ENCODE measurements around the gene CREG1. TPM values are rescaled to one million over a fixed set of nuclear protein-coding genes. Genes with fewer than 3 reads are reported as not detected.
A peak's percentile ranks its signal among the peaks of the same experiment; 100 is the strongest.

CREG1 gene
- total and polyA plus RNA-seq, 10 donors: 40.8 to 364 (median 184) TPM

DNA sequence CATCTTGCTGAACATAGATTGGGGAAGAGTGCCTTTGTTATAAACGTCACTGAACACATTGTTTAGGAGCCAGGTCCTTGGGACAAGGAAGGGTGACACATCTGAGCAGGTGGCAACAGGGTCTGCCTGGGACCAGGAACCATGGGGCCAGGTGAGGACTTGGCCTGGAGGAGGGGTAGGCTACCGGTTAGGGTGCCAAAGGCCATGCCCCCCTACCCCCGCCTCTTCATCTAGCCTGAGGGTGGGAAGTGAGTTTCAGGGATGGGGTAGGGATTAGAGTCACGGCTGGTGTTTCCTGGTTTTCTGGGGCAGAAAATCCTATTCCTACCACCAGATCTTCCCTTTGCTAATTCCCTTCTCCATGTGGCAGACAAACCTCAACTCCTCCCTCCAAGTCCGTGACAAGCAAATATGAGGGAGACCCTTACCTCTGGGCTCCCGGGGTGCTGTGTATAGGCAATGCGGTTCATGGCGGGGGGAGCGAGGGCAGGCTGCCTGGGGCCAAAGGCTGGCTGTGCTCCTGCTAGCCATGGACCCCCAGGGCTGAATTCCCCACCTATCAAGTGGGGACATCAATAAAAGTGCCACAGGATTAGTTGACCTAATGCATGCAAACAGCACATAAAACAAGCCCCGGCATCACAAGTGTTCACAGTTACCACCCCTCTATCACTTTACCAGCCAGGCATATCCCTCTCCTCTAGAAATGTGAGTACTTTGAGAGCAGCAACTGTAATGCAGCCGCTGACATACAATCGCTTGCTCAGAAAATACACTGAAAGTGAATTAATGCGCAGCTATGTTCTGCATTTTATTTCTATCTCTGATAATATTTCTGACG is 49.7 kb downstream of the CREG1 start:
- peaks cover 5 to 76% (median 33%) of the 10 kb centered on the region in 6 donors for H3K4me1 ChIP-seq
- H3K27ac ChIP-seq: no peak overlapping the region
- peaks cover 0 to 33% (median 0%) of the 10 kb centered on the region in 7 donors for H3K27me3 ChIP-seq (replicated peaks in 1 of 7)
- intact Hi-C loops (cut with DNase I; ENCODE audit: low total_unique reads): no loop called here
- TF ChIP-seq POLR2AphosphoS5 (IDR thresholded peaks at IDR 0.05) (no peak), POLR2A (IDR thresholded peaks at IDR 0.05) (no peak), CTCF (IDR thresholded peaks at IDR 0.05 in 8 of 11, conservative IDR thresholded peaks at IDR 0.05 in 3 of 11) (no peak)
- no peak overlapping the region for H3K4me3 ChIP-seq
- 78 to 87% (median 83%) methylated on average over 14 of the region's 14 CpGs for WGBS, 5 donors
- H3K9me3 ChIP-seq: no peaks in the 10 kb centered on the region
- H3K36me3 ChIP-seq: no peaks in the 10 kb centered on the region
- no peak for DNase-seq

DNA sequence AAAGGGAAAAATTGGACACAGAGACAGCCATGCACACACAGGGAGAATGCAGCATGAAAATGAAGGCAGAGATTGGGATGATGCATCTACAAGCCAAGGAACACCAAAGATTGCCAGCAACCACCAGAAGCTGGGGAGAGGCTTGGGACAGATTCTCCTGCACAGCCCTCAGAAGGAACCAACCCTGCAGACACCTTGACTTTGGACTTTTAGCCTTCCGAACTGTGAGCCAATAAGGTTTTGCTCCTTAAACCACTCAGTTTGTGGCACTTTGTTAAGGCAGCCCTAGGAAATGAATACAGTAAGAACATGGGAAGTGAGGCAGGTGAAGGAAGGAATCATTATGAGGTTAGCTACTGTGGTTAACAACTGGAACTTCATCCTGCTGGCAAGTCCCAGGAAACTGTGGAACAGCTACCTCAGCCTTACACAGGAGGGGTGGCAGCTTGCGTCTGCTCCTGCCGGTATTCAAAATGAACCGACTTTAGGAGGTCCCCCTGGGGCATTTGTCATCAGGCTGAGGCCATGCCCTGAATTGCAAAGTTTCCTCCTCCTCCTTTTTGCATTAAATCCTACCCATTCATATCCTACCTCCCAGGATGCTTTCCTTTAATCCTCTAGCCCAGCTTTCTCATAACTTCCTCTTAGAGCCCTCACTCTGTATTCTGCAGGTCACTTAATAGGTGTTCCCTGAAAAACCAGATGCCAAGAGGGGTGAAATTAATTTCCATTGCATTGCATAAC is 50.7 kb downstream of the CREG1 start:
- Histone ChIP-seq H3K4me3 (no peak overlapping the region), H3K36me3 (no peaks in the 10 kb centered on the region), H3K27ac (no peak overlapping the region), H3K9me3 (no peaks in the 10 kb centered on the region), H3K27me3 (replicated peaks in 1 of 7) (peaks cover 0 to 37% (median 0%) of the 10 kb centered on the region in 7 donors), H3K4me1 (peaks cover 5 to 85% (median 38%) of the 10 kb centered on the region in 6 donors)
- intact Hi-C loops (cut with DNase I; ENCODE audit: low total_unique reads): no loop called here
- TF ChIP-seq CTCF (IDR thresholded peaks at IDR 0.05 in 8 of 11, conservative IDR thresholded peaks at IDR 0.05 in 3 of 11) (no peak), POLR2A (IDR thresholded peaks at IDR 0.05) (no peak)
- WGBS, 5 donors: 55 to 69% (median 58%) methylated on average over 4 of the region's 4 CpGs
- DNase-seq: no peak

DNA sequence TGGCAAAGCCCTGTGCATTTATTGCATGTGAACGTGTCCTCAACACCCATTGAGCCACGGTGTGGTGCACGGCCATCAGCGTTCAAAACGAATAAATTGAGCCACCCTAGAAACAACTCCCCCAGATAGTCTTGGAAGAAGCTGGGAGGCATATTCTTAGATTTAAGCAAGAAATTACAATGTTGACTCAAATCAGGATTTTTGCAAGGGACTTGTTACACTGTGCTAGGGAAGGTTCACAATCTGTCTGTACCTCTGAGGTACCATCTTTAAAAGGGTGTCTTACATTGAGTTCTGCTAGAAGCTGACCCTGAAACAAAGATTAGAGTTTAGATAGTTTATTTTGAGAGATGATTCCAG is 51.4 kb downstream of the CREG1 start:
- Histone ChIP-seq H3K9me3 (no peaks in the 10 kb centered on the region), H3K27me3 (replicated peaks in 1 of 7) (peaks cover 0 to 37% (median 0%) of the 10 kb centered on the region in 7 donors), H3K4me3 (peak overlapping the region in 1 of 8 donors; percentile 21), H3K36me3 (no peaks in the 10 kb centered on the region), H3K4me1 (peaks cover 5 to 91% (median 38%) of the 10 kb centered on the region in 6 donors), H3K27ac (peak overlapping the region in 2 of 8 donors; percentile 17 to 62)
- WGBS, 5 donors: 69 to 94% (median 79%) methylated on average over 5 of the region's 5 CpGs
- intact Hi-C loops (cut with DNase I; ENCODE audit: low total_unique reads): no loop called here
- TF ChIP-seq POLR2A (IDR thresholded peaks at IDR 0.05) (no peak), CTCF (IDR thresholded peaks at IDR 0.05 in 8 of 11, conservative IDR thresholded peaks at IDR 0.05 in 3 of 11) (no peak), POLR2AphosphoS5 (IDR thresholded peaks at IDR 0.05) (no peak)
- no peak for DNase-seq
